Stomach (tissue), 9 donors: ENCODE results near the gene TMEM178B. TPM values are rescaled to one million over a fixed set of nuclear protein-coding genes. Genes with fewer than 3 reads are reported as not detected.
"Not testable (repeated sequence)": the region's sequence is repeated elsewhere in the genome, so short reads cannot be mapped to it uniquely, and the experiment has no call there.

Experiments
- DNase-seq, 2 donors: peaks; one replicate each; pipeline versions ENCODE4 v3.0.0 to v3.0.0-alpha.2; 2013 to 2019
- H3K27ac ChIP-seq, 5 donors: fragments of 200-600 bp in 4 of 5; sonication (generic) in 4 of 5; one replicate each; pipeline ENCODE4 v1.5.1; 2013 to 2019; ENCODE audit warnings: mild to moderate bottlenecking in 1 of 5, moderate library complexity in 1 of 5
- H3K27me3 ChIP-seq, 3 donors: fragments of 200-600 bp; sonication (generic); one replicate each; pipeline ENCODE4 v1.5.1; 2017 to 2019; ENCODE audit warnings: mixed run types in 1 of 3
- H3K36me3 ChIP-seq, 4 donors: fragments of 200-600 bp; sonication (generic); 1 replicate in 3 of 4; 2 replicates in 1 of 4; pipeline ENCODE4 v1.5.1; 2016 to 2019
- H3K4me1 ChIP-seq, 4 donors: fragments of 200-600 bp; sonication (generic); one replicate each; pipeline ENCODE4 v1.5.1; 2016 to 2019
- H3K4me3 ChIP-seq, 4 donors: fragments of 200-600 bp; sonication (generic) in 3 of 4; one replicate each; pipeline ENCODE4 v1.5.1; 2016 to 2019; ENCODE audit warnings: mild to moderate bottlenecking in 1 of 4
- H3K9me3 ChIP-seq, 4 donors: fragments of 200-600 bp; sonication (generic); one replicate each; pipeline ENCODE4 v1.5.1; 2016 to 2019
- CTCF ChIP-seq, 7 experiments: fragments of 450-650 bp in 4 of 7; fragments of 200-600 bp in 3 of 7; sonication (generic) in 3 of 7; IDR thresholded peaks; one replicate each; pipeline ENCODE4 v1.5.1; 2016 to 2019; ENCODE audit warnings: antibody characterized with exemption in 7 of 7, control low read depth in 2 of 7, mild to moderate bottlenecking in 1 of 7
- EP300 ChIP-seq: sonication (generic); formaldehyde crosslinking; IDR thresholded peaks from one replicate; pipeline ENCODE4 v1.6.1; 2017; ENCODE audit warnings: antibody characterized with exemption
- POLR2A ChIP-seq, 4 donors: fragments of 450-650 bp; IDR thresholded peaks; one replicate each; pipeline ENCODE4 v1.6.1; 2016; ENCODE audit warnings: antibody characterized with exemption in 4 of 4, control low read depth in 2 of 4, mild to moderate bottlenecking in 1 of 4, moderate library complexity in 1 of 4
- POLR2AphosphoS5 ChIP-seq, 3 donors: sonication (generic); formaldehyde crosslinking; IDR thresholded peaks; one replicate each; pipeline ENCODE4 v1.6.1; 2016; ENCODE audit warnings: antibody characterized with exemption in 3 of 3
- WGBS, 5 donors: extraction: QIAGEN DNeasy Blood & Tissue Kit in 3 of 5; methylation state at CpG; one replicate each; pipeline versions ENCODE4 v1.1.5 to v1.1.7; 2013 to 2018; 5-methylcytosine and 5-hydroxymethylcytosine counted together
- intact Hi-C: fragments of 100-400 bp; cut with DNase I; formaldehyde crosslinking; loops from one replicate; pipeline ENCODE4 v1.15.1; 2023; ENCODE audit warnings: low total_unique reads
- polyA plus RNA-seq, 3 donors: library from polyadenylated mRNA; stranded (reverse); fragments of 200-250 nt; gene quantifications; one replicate each; pipeline ENCODE4 v1.2.3, GENCODE V29; 2013
- total RNA-seq, 5 donors: library from RNA; depleted of rRNA; stranded (reverse); fragments of >200 nt; gene quantifications; one replicate each; pipeline versions ENCODE4 v1.1.0 to v1.2.3, GENCODE V29; 2014 to 2016
- donor health status: healthy with polysubstance abuse.
- donor health status: Bipolar disorder and iron deficiency.
- donor health status: healthy.

Gene TMEM178B
- total and polyA plus RNA-seq, 8 donors, result under 0.01 to 1.7 (median 0.15) TPM; not detected in 3

- peak overlapping the region in 1 of 5 donors; percentile 13 for H3K27ac ChIP-seq
- 1 to 9% (median 3%) methylated on average over 16 to 75 of the region's 75 CpGs for whole genome bisulfite sequencing, 5 donors
- peaks cover 30 to 43% (median 38%) of the 10 kb centered on the region in 4 donors for H3K4me1 ChIP-seq
- peak in 1 of 2 donors; percentile 44 for DNase-seq
- TF ChIP-seq POLR2AphosphoS5 (IDR thresholded peaks at IDR 0.05), result no peak
- no peak for TF ChIP-seq CTCF (IDR thresholded peaks at IDR 0.05)
- TF ChIP-seq EP300, result no peak
- no peak for TF ChIP-seq POLR2A (IDR thresholded peaks at IDR 0.05)
- H3K27me3 ChIP-seq, result peaks cover 0 to 74% (median 44%) of the 10 kb centered on the region in 3 donors
- intact Hi-C loops, result no loop called here
- H3K4me3 ChIP-seq, result peak overlapping the region; percentile 49 to 63 (median 56)
- H3K36me3 ChIP-seq, result no peaks in the 10 kb centered on the region
- no peaks in the 10 kb centered on the region for H3K9me3 ChIP-seq
These were observed 513 bp downstream of the TMEM178B start for GRCh38 chr7:141074162-141074991.

GRCh38 chr7:141074997-141075396 lies 1.1 kb downstream of the TMEM178B start:
- WGBS, 5 donors, result 29 to 35% (median 32%) methylated on average over 4 of the region's 4 CpGs
- no peaks in the 10 kb centered on the region for H3K36me3 ChIP-seq
- H3K27ac ChIP-seq, result no peak overlapping the region
- H3K4me1 ChIP-seq, result peaks cover 30 to 43% (median 38%) of the 10 kb centered on the region in 4 donors
- DNase-seq, result no peak
- H3K4me3 ChIP-seq, result peak overlapping the region; percentile 49 to 63 (median 56)
- TF ChIP-seq EP300 (no peak), POLR2AphosphoS5 (IDR thresholded peaks at IDR 0.05) (no peak), CTCF (IDR thresholded peaks at IDR 0.05) (no peak), POLR2A (IDR thresholded peaks at IDR 0.05) (no peak)
- H3K27me3 ChIP-seq, result peaks cover 0 to 69% (median 44%) of the 10 kb centered on the region in 3 donors
- intact Hi-C loops, result no loop called here
- H3K9me3 ChIP-seq, result no peaks in the 10 kb centered on the region

GRCh38 chr7:141076377-141076776 lies 2.5 kb downstream of the TMEM178B start:
- Histone ChIP-seq H3K36me3 (no peaks in the 10 kb centered on the region), H3K27me3 (peaks cover 0 to 61% (median 37%) of the 10 kb centered on the region in 3 donors), H3K4me3 (no peak overlapping the region), H3K27ac (no peak overlapping the region), H3K4me1 (peaks cover 25 to 36% (median 33%) of the 10 kb centered on the region in 4 donors), H3K9me3 (no peaks in the 10 kb centered on the region)
- peak in 1 of 2 donors; percentile 51 for DNase-seq
- WGBS, 5 donors, result 23 to 41% (median 36%) methylated on average over 3 of the region's 3 CpGs
- no peak for TF ChIP-seq POLR2A (IDR thresholded peaks at IDR 0.05)
- no peak for TF ChIP-seq EP300
- no peak for TF ChIP-seq POLR2AphosphoS5 (IDR thresholded peaks at IDR 0.05)
- TF ChIP-seq CTCF (IDR thresholded peaks at IDR 0.05), result no peak
- intact Hi-C loops, result no loop called here

GRCh38 chr7:141079219-141079618 lies 5.4 kb downstream of the TMEM178B start:
- H3K9me3 ChIP-seq, result no peaks in the 10 kb centered on the region
- TF ChIP-seq POLR2A (IDR thresholded peaks at IDR 0.05), result no peak
- TF ChIP-seq CTCF (IDR thresholded peaks at IDR 0.05), result no peak
- TF ChIP-seq POLR2AphosphoS5 (IDR thresholded peaks at IDR 0.05), result no peak
- no peak for TF ChIP-seq EP300
- 81 to 84% (median 82%) methylated on average over 8 of the region's 8 CpGs for WGBS, 5 donors
- peaks cover 0 to 33% (median 9%) of the 10 kb centered on the region in 3 donors for H3K27me3 ChIP-seq
- no peak for DNase-seq
- peaks cover 2 to 8% (median 5%) of the 10 kb centered on the region in 4 donors for H3K4me1 ChIP-seq
- intact Hi-C loops, result no loop called here
- H3K36me3 ChIP-seq, result no peaks in the 10 kb centered on the region
- no peak overlapping the region for H3K4me3 ChIP-seq
- no peak overlapping the region for H3K27ac ChIP-seq

- H3K27me3 ChIP-seq, H3K27ac ChIP-seq, intact Hi-C loops, H3K36me3 ChIP-seq, H3K4me3 ChIP-seq, H3K9me3 ChIP-seq, H3K4me1 ChIP-seq, DNase-seq: not testable (repeated sequence)
- 100% methylated on average over 1 to 2 of the region's 2 CpGs; no CpG with 5 or more reads in 1 of the 5 donors for WGBS, 5 donors
These were observed 15.6 kb downstream of the TMEM178B start for GRCh38 chr7:141089490-141089889.
